Neural progenitor cell (in vitro differentiated cells): ENCODE data around the gene LMO2.

Experiments
- CTCF ChIP-seq: fragments of 200-600 bp; sonication (generic); IDR thresholded peaks from 2 replicates; pipeline ENCODE4 v1.5.1; 2017; ENCODE audit warnings: antibody characterized with exemption, mild to moderate bottlenecking
- EZH2 ChIP-seq: fragments of 200-600 bp; sonication (generic); IDR thresholded peaks from 2 replicates; pipeline ENCODE4 v1.6.1; 2017; ENCODE audit warnings: antibody characterized with exemption, mild to moderate bottlenecking, moderate library complexity

GRCh38 chr11:33935005-33935404 lies 43.1 kb upstream of the LMO2 start:
- TF ChIP-seq CTCF (no peak), EZH2 (no peak)
